B cell (primary cell): ENCODE results near the gene NKAIN2. TPM values are rescaled to one million over a fixed set of nuclear protein-coding genes. Genes with fewer than 3 reads are reported as not detected.

ENCODE experiments used
- ATAC-seq: fragments of 200-7000 bp; cut with Tn5 transposase; one replicate; pipeline ENCODE4 v1.10.0; 2021; ENCODE audit warnings: low read depth, mild to moderate bottlenecking, moderate number of reproducible peaks, moderate library complexity
- CTCF ChIA-PET: fragments of 350-600 bp; sonication (Branson Sonifier 250); formaldehyde crosslinking; loops from one replicate; lab custom pipeline; 2021; ENCODE audit warnings: antibody characterized with exemption, inconsistent platforms; lab: Charles Lee
- POLR2A ChIA-PET: fragments of 350-600 bp; sonication (Branson Sonifier 250); formaldehyde crosslinking; loops from one replicate; lab custom pipeline; 2021; ENCODE audit warnings: antibody characterized with exemption; lab: Charles Lee
- DNase-seq: peaks from one replicate; pipeline ENCODE4 v3.0.0; 2013
- H2AFZ ChIP-seq: 2 replicates; pipeline ENCODE4 v1.6.1; 2012; ENCODE audit warnings: mild to moderate bottlenecking, low read depth, low read length; ENCODE audit not compliant: insufficient read depth, poor library complexity, severe bottlenecking
- H3K27ac ChIP-seq, 2 donors: 1 replicate in 1 of 2; 2 replicates in 1 of 2; pipeline ENCODE4 v1.5.1; 2012 to 2013; ENCODE audit warnings: low read length in 2 of 2, mild to moderate bottlenecking in 2 of 2, moderate library complexity in 1 of 2
- H3K27me3 ChIP-seq, 4 experiments: fragments of 200-600 bp in 1 of 4; sonication (generic) in 1 of 4; replicated peaks in 1 of 4; 1 replicate in 2 of 4; 2 replicates in 2 of 4; pipeline versions ENCODE4 v1.6.1 to v1.7.0; 2013 to 2016; ENCODE audit warnings: low read length in 3 of 4, mild to moderate bottlenecking in 2 of 4, mixed read lengths in 1 of 4, moderate library complexity in 1 of 4; ENCODE audit not compliant: insufficient read depth in 4 of 4, control insufficient read depth in 3 of 4; ENCODE audit errors: control extremely low read depth in 1 of 4
- H3K36me3 ChIP-seq, 2 experiments: replicated peaks in 1 of 2; 1 replicate in 1 of 2; 2 replicates in 1 of 2; pipeline versions ENCODE4 v1.6.1 to v1.7.1; 2013; ENCODE audit warnings: low read length in 1 of 2; ENCODE audit not compliant: insufficient read depth in 2 of 2, control insufficient read depth in 1 of 2; ENCODE audit errors: control extremely low read depth in 1 of 2, extremely low read depth in 1 of 2
- H3K4me1 ChIP-seq, 2 donors: fragments of 200-600 bp in 1 of 2; sonication (generic) in 1 of 2; 1 replicate in 1 of 2; 2 replicates in 1 of 2; pipeline versions ENCODE4 v1.5.1 to v1.6.1; 2013 to 2017; ENCODE audit warnings: low read length in 2 of 2; ENCODE audit not compliant: control insufficient read depth in 2 of 2, insufficient read depth in 2 of 2
- H3K4me2 ChIP-seq: replicated peaks from 2 replicates; pipeline ENCODE3; 2012; ENCODE audit warnings: mild to moderate bottlenecking, low read depth, low read length; ENCODE audit not compliant: poor library complexity, severe bottlenecking
- H3K4me3 ChIP-seq, 5 experiments: fragments of 200-600 bp in 1 of 5; sonication (generic) in 1 of 5; 1 replicate in 3 of 5; 2 replicates in 2 of 5; pipeline versions ENCODE4 v1.5.1 to v1.7.0; 2011 to 2016; ENCODE audit warnings: low read length in 4 of 5, mild to moderate bottlenecking in 4 of 5, low read depth in 2 of 5, control low read depth in 1 of 5, moderate library complexity in 1 of 5; ENCODE audit not compliant: insufficient read depth in 1 of 5; ENCODE audit errors: control extremely low read depth in 1 of 5, extremely low read depth in 1 of 5
- H3K79me2 ChIP-seq: fragments of 200-600 bp; sonication (generic); one replicate; pipeline ENCODE4 v1.6.0; 2016; ENCODE audit warnings: low read length; ENCODE audit not compliant: control insufficient read depth, insufficient read depth
- H3K9ac ChIP-seq: fragments of 200-600 bp; sonication (generic); 2 replicates; pipeline ENCODE4 v1.6.1; 2017; ENCODE audit warnings: mild to moderate bottlenecking, low read length, moderate library complexity
- H3K9me3 ChIP-seq, 3 donors: one replicate each; pipeline versions ENCODE4 v1.6.1 to v1.7.1; 2013; ENCODE audit warnings: low read length in 2 of 3; ENCODE audit not compliant: control insufficient read depth in 2 of 3, insufficient read depth in 1 of 3; ENCODE audit errors: control extremely low read depth in 1 of 3
- H4K20me1 ChIP-seq: 2 replicates; pipeline ENCODE4 v1.6.0; 2012; ENCODE audit warnings: mild to moderate bottlenecking, low read length; ENCODE audit not compliant: insufficient read depth, control insufficient read depth, poor library complexity, severe bottlenecking
- H3K27ac Mint-ChIP-seq: one replicate; pipeline ENCODE4 v1.8.0; 2021; ENCODE audit warnings: mixed read lengths
- H3K27me3 Mint-ChIP-seq: one replicate; pipeline ENCODE4 v1.8.0; 2021; ENCODE audit warnings: mixed read lengths
- H3K4me1 Mint-ChIP-seq: one replicate; pipeline ENCODE4 v1.8.0; 2021; ENCODE audit warnings: mixed read lengths
- H3K4me3 Mint-ChIP-seq: one replicate; pipeline ENCODE4 v1.8.0; 2021; ENCODE audit warnings: mixed read lengths
- H3K9me3 Mint-ChIP-seq: one replicate; pipeline ENCODE4 v1.8.0; 2022; ENCODE audit warnings: mixed read lengths; ENCODE audit not compliant: insufficient read depth
- EZH2 ChIP-seq: IDR thresholded peaks from 2 replicates; pipeline ENCODE4 v1.6.1; 2012; ENCODE audit warnings: borderline replicate concordance, low read depth, mild to moderate bottlenecking, moderate library complexity, low read length; ENCODE audit not compliant: insufficient read depth, poor library complexity, severe bottlenecking
- WGBS: methylation state at CpG from one replicate; pipeline ENCODE4 v1.1.5; 2013; ENCODE audit warnings: missing lambda C conversion rate; ENCODE audit not compliant: insufficient coverage; 5-methylcytosine and 5-hydroxymethylcytosine counted together
- intact Hi-C: fragments of 100-400 bp; cut with micrococcal nuclease; formaldehyde crosslinking; loops from one replicate; pipeline ENCODE4 v1.10.0; 2022
- polyA plus RNA-seq: library from polyadenylated mRNA; depleted of rRNA; stranded (reverse); fragments of >200 nt; gene quantifications from 2 replicates; pipeline ENCODE4 v1.2.3, GENCODE V29; 2012
- total RNA-seq, 2 donors: library from RNA; stranded (reverse); fragments of 120-200 nt in 1 of 2; gene quantifications; 1 replicate in 1 of 2; 2 replicates in 1 of 2; pipeline versions ENCODE4 v1.2.3 to v1.2.4, GENCODE V29; 2013 to 2022
- TF ChIP-seq, protein P1 (sequence below): fragments of 200-600 bp; IDR thresholded peaks from one replicate; pipeline ENCODE4 v1.8.0; 2022; ENCODE audit warnings: antibody characterized with exemption, mild to moderate bottlenecking

NKAIN2 gene
- total and polyA plus RNA-seq, 2 donors (not counting 1 experiment from before 2014, with no cell fraction given), result not detected

DNA sequence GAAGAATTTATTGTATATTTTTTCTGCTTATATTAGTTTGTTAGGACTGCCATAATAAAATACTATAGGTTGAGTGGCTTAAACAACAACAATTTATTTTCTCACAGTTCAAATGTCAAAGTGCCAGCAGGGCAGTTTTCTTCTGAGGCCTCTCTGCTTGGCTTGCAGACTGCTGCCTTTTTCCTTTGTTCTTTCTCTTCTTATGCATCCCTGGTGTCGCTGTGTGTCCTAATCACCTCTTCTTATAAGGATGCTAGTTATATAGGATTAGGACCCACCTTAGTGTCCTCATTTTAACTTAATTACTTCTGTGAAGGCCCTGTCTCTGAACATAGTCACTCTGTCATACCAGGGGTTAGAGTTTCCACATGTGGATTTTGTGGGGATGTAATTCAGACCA lies 354.4 kb downstream of the NKAIN2 start:
- Mint-ChIP-seq H3K4me1 (no peaks in the 10 kb centered on the region), H3K27ac (no peak overlapping the region), H3K27me3 (no peaks in the 10 kb centered on the region), H3K9me3 (no peaks in the 10 kb centered on the region), H3K4me3 (no peak overlapping the region)
- H3K9me3 ChIP-seq, result no peaks in the 10 kb centered on the region
- no peaks in the 10 kb centered on the region for H3K27me3 ChIP-seq
- H4K20me1 ChIP-seq, result no peaks in the 10 kb centered on the region
- ATAC-seq, result no peak
- no peaks in the 10 kb centered on the region for H3K36me3 ChIP-seq
- no peak for DNase-seq
- H3K4me1 ChIP-seq, result no peaks in the 10 kb centered on the region
- ChIA-PET POLR2A (no interaction called here), CTCF (no interaction called here)
- no peak overlapping the region for H3K9ac ChIP-seq
- H2AFZ ChIP-seq, result no peak overlapping the region
- no peak overlapping the region for H3K4me2 ChIP-seq
- no CpG with 5 or more reads among the region's 1 CpG for WGBS
- H3K4me3 ChIP-seq, result no peak overlapping the region
- intact Hi-C loops, result no loop called here
- no peak overlapping the region for H3K27ac ChIP-seq
- TF ChIP-seq, protein P1, sequence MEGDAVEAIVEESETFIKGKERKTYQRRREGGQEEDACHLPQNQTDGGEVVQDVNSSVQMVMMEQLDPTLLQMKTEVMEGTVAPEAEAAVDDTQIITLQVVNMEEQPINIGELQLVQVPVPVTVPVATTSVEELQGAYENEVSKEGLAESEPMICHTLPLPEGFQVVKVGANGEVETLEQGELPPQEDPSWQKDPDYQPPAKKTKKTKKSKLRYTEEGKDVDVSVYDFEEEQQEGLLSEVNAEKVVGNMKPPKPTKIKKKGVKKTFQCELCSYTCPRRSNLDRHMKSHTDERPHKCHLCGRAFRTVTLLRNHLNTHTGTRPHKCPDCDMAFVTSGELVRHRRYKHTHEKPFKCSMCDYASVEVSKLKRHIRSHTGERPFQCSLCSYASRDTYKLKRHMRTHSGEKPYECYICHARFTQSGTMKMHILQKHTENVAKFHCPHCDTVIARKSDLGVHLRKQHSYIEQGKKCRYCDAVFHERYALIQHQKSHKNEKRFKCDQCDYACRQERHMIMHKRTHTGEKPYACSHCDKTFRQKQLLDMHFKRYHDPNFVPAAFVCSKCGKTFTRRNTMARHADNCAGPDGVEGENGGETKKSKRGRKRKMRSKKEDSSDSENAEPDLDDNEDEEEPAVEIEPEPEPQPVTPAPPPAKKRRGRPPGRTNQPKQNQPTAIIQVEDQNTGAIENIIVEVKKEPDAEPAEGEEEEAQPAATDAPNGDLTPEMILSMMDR, result no peak
- TF ChIP-seq EZH2, result no peak
- H3K79me2 ChIP-seq, result no peaks in the 10 kb centered on the region

DNA sequence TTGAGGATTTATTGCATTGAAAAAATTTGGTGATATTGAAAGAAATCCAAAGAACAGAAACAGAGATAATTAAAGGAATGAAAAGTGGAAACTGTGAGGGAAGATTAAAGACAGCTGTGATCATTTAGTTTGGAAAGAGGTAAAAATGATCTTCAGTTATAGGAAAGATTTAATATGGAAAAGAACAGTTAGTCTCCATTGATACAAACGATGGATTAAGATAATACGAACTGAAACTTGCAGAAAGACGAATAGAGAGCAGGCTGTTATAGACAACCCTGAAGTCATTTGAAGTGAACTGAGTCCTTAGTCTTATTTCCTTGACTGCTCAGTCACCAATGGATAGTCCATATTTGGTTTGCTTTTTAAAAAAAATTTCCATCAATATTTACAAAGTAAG lies 360.0 kb downstream of the NKAIN2 start:
- ATAC-seq (no peak), DNase-seq (no peak)
- Histone ChIP-seq H3K9me3 (no peaks in the 10 kb centered on the region), H4K20me1 (no peaks in the 10 kb centered on the region), H3K36me3 (no peaks in the 10 kb centered on the region), H3K4me2 (no peak overlapping the region), H3K27me3 (no peaks in the 10 kb centered on the region), H3K9ac (no peak overlapping the region), H3K4me1 (no peaks in the 10 kb centered on the region), H2AFZ (no peak overlapping the region), H3K79me2 (no peaks in the 10 kb centered on the region), H3K4me3 (no peak overlapping the region), H3K27ac (no peak overlapping the region)
- H3K27me3 Mint-ChIP-seq, result no peaks in the 10 kb centered on the region
- H3K4me1 Mint-ChIP-seq, result no peaks in the 10 kb centered on the region
- no peak overlapping the region for H3K27ac Mint-ChIP-seq
- TF ChIP-seq, protein P1, result no peak
- TF ChIP-seq EZH2, result no peak
- ChIA-PET POLR2A (no interaction called here), CTCF (no interaction called here)
- no peak overlapping the region for H3K4me3 Mint-ChIP-seq
- no CpG with 5 or more reads among the region's 3 CpGs for WGBS
- peaks cover 3% of the 10 kb centered on the region for H3K9me3 Mint-ChIP-seq
- intact Hi-C loops, result no loop called here
